Liver (tissue), 9 donors: ENCODE measurements around the gene NUBPL. TPM values are rescaled to one million over a fixed set of nuclear protein-coding genes. Genes with fewer than 3 reads are reported as not detected.

Experiments
- DNase-seq: peaks from one replicate; pipeline ENCODE4 v3.0.0-alpha.2; 2017; ENCODE audit warnings: low spot score
- H3K27ac ChIP-seq, 2 donors: one replicate each; pipeline ENCODE4 v1.7.0; 2013; ENCODE audit warnings: inconsistent platforms in 2 of 2, low read length in 2 of 2, control low read depth in 1 of 2, low read depth in 1 of 2, mild to moderate bottlenecking in 1 of 2
- H3K27me3 ChIP-seq, 4 donors: one replicate each; pipeline versions ENCODE4 v1.6.1 to v1.7.0; 2013; ENCODE audit warnings: low read length in 3 of 4, inconsistent platforms in 1 of 4, mild to moderate bottlenecking in 1 of 4, moderate library complexity in 1 of 4; ENCODE audit not compliant: control insufficient read depth in 4 of 4, insufficient read depth in 4 of 4
- H3K36me3 ChIP-seq, 4 donors: one replicate each; pipeline versions ENCODE4 v1.6.1 to v1.7.0; 2013; ENCODE audit warnings: low read length in 3 of 4, mild to moderate bottlenecking in 3 of 4, low read depth in 1 of 4, moderate library complexity in 1 of 4; ENCODE audit not compliant: control insufficient read depth in 4 of 4, insufficient read depth in 3 of 4
- H3K4me1 ChIP-seq, 4 donors: one replicate each; pipeline versions ENCODE4 v1.6.1 to v1.7.0; 2013; ENCODE audit warnings: low read length in 3 of 4, mild to moderate bottlenecking in 3 of 4, moderate library complexity in 1 of 4; ENCODE audit not compliant: control insufficient read depth in 4 of 4, insufficient read depth in 4 of 4
- H3K4me3 ChIP-seq, 3 donors: one replicate each; pipeline versions ENCODE4 v1.6.1 to v1.7.0; 2013; ENCODE audit warnings: low read length in 3 of 3, control low read depth in 1 of 3, low read depth in 1 of 3, mild to moderate bottlenecking in 1 of 3
- H3K9ac ChIP-seq, 2 donors: one replicate each; pipeline ENCODE4 v1.7.0; 2013; ENCODE audit warnings: low read length in 2 of 2, mild to moderate bottlenecking in 2 of 2, moderate library complexity in 2 of 2, control low read depth in 1 of 2, low read depth in 1 of 2
- H3K9me3 ChIP-seq, 4 donors: one replicate each; pipeline versions ENCODE4 v1.6.1 to v1.7.0; 2013; ENCODE audit warnings: low read length in 3 of 4; ENCODE audit not compliant: control insufficient read depth in 4 of 4
- ATF3 ChIP-seq: IDR thresholded peaks from 2 replicates; pipeline ENCODE4 v1.6.1; 2016; ENCODE audit warnings: antibody characterized with exemption
- EGR1 ChIP-seq, 2 donors: IDR thresholded peaks; 2 replicates each; pipeline ENCODE4 v1.6.1; 2016 to 2018; ENCODE audit warnings: antibody characterized with exemption in 2 of 2, low read depth in 2 of 2
- FOXA1 ChIP-seq: IDR thresholded peaks from 2 replicates; pipeline ENCODE4 v1.6.1; 2016; ENCODE audit warnings: antibody characterized with exemption
- FOXA2 ChIP-seq: IDR thresholded peaks from 2 replicates; pipeline ENCODE4 v1.6.1; 2016; ENCODE audit warnings: antibody characterized with exemption
- GABPA ChIP-seq, 2 donors: IDR thresholded peaks in 1 of 2; conservative IDR thresholded peaks in 1 of 2; 2 replicates each; pipeline ENCODE4 v1.6.1; 2016; ENCODE audit warnings: antibody characterized with exemption in 2 of 2, mild to moderate bottlenecking in 1 of 2, moderate library complexity in 1 of 2
- HNF4A ChIP-seq, 2 donors: conservative IDR thresholded peaks; 2 replicates each; pipeline ENCODE4 v1.6.1; 2016; ENCODE audit warnings: antibody characterized with exemption in 2 of 2, mild to moderate bottlenecking in 2 of 2
- HNF4G ChIP-seq: IDR thresholded peaks from 2 replicates; pipeline ENCODE4 v1.6.1; 2016; ENCODE audit warnings: antibody characterized with exemption
- JUND ChIP-seq, 2 donors: IDR thresholded peaks; 2 replicates each; pipeline ENCODE4 v1.6.1; 2016; ENCODE audit warnings: antibody characterized with exemption in 2 of 2
- NR2F2 ChIP-seq: IDR thresholded peaks from 2 replicates; pipeline ENCODE4 v1.6.1; 2016; ENCODE audit warnings: antibody characterized with exemption
- RAD21 ChIP-seq, 2 donors: IDR thresholded peaks; 2 replicates each; pipeline ENCODE4 v1.6.1; 2016; ENCODE audit warnings: antibody characterized with exemption in 2 of 2, mild to moderate bottlenecking in 2 of 2
- REST ChIP-seq: IDR thresholded peaks from 2 replicates; pipeline ENCODE4 v1.6.1; 2016; ENCODE audit warnings: antibody characterized with exemption, mild to moderate bottlenecking
- RXRA ChIP-seq, 2 donors: IDR thresholded peaks; 2 replicates each; pipeline ENCODE4 v1.6.1; 2017 to 2018; ENCODE audit warnings: antibody characterized with exemption in 2 of 2, mild to moderate bottlenecking in 1 of 2
- SP1 ChIP-seq: IDR thresholded peaks from 2 replicates; pipeline ENCODE4 v1.6.1; 2018; ENCODE audit warnings: antibody characterized with exemption, mild to moderate bottlenecking
- TAF1 ChIP-seq: conservative IDR thresholded peaks from 2 replicates; pipeline ENCODE4 v1.6.1; 2016; ENCODE audit warnings: antibody characterized with exemption, mild to moderate bottlenecking
- YY1 ChIP-seq: IDR thresholded peaks from 2 replicates; pipeline ENCODE4 v1.6.1; 2016; ENCODE audit warnings: antibody characterized with exemption, mild to moderate bottlenecking
- WGBS: extraction: QIAGEN DNeasy Blood & Tissue Kit; methylation state at CpG from one replicate; pipeline ENCODE4 v1.1.7; 2013; 5-methylcytosine and 5-hydroxymethylcytosine counted together
- polyA plus RNA-seq, 2 donors: library from polyadenylated mRNA; stranded (reverse) in 1 of 2; unstranded in 1 of 2; fragments of 200-250 nt in 1 of 2; fragments of >200 nt in 1 of 2; fragmentation: Nextera tagmentation in 1 of 2; extraction: Ambion mirVana in 1 of 2; gene quantifications; one replicate each; pipeline versions ENCODE4 v1.2.1 to v1.2.3, GENCODE V29; 2013 to 2015
- total RNA-seq, 2 donors: library from RNA; depleted of rRNA; stranded (reverse); fragments of >200 nt; gene quantifications; one replicate each; pipeline ENCODE4 v1.2.3, GENCODE V29; 2014
- TF ChIP-seq, protein P1 (sequence below): IDR thresholded peaks from 2 replicates; pipeline ENCODE4 v1.6.1; 2016; ENCODE audit warnings: antibody characterized with exemption
- TF ChIP-seq, protein P2 (sequence below): IDR thresholded peaks from 2 replicates; pipeline ENCODE4 v1.6.1; 2016; ENCODE audit warnings: antibody characterized with exemption
- TF ChIP-seq, protein P3 (sequence below): fragments of 150-350 bp; IDR thresholded peaks from 2 replicates; pipeline ENCODE4 v1.5.1; 2017; ENCODE audit warnings: improper control_type of control experiment, low read depth, low read length; ENCODE audit not compliant: missing input control
- donor health status: healthy.
- donor health status: healthy.
- donor health status: healthy.
- donor health status: healthy.
- donor health status: healthy.

The NUBPL gene
- total and polyA plus RNA-seq, 4 donors, result 4.2 to 9.3 (median 6.7) TPM

GRCh38 chr14:31568671-31569070 is 7.5 kb downstream of the NUBPL start:
- no peak for DNase-seq
- H3K4me3 ChIP-seq, result no peak overlapping the region
- H3K27me3 ChIP-seq, result no peaks in the 10 kb centered on the region
- 93% methylated on average over 1 of the region's 1 CpG for WGBS
- peaks cover 0 to 3% (median 0%) of the 10 kb centered on the region in 4 donors for H3K4me1 ChIP-seq
- no peak overlapping the region for H3K9ac ChIP-seq
- H3K9me3 ChIP-seq, result no peaks in the 10 kb centered on the region
- H3K27ac ChIP-seq, result no peak overlapping the region
- H3K36me3 ChIP-seq, result no peaks in the 10 kb centered on the region
- no peak for TF ChIP-seq SP1
- no peak for TF ChIP-seq HNF4G
- no peak for TF ChIP-seq YY1
- no peak for TF ChIP-seq JUND (IDR thresholded peaks at IDR 0.05)
- no peak for TF ChIP-seq FOXA1
- TF ChIP-seq TAF1, result no peak
- TF ChIP-seq EGR1 (IDR thresholded peaks at IDR 0.05; ENCODE audit: low read depth in 2 of 2), result no peak
- TF ChIP-seq, protein P1, sequence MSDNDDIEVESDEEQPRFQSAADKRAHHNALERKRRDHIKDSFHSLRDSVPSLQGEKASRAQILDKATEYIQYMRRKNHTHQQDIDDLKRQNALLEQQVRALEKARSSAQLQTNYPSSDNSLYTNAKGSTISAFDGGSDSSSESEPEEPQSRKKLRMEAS, result no peak
- TF ChIP-seq GABPA (IDR thresholded peaks at IDR 0.05 in 1 of 2, conservative IDR thresholded peaks at IDR 0.05 in 1 of 2), result no peak
- TF ChIP-seq, protein P2, sequence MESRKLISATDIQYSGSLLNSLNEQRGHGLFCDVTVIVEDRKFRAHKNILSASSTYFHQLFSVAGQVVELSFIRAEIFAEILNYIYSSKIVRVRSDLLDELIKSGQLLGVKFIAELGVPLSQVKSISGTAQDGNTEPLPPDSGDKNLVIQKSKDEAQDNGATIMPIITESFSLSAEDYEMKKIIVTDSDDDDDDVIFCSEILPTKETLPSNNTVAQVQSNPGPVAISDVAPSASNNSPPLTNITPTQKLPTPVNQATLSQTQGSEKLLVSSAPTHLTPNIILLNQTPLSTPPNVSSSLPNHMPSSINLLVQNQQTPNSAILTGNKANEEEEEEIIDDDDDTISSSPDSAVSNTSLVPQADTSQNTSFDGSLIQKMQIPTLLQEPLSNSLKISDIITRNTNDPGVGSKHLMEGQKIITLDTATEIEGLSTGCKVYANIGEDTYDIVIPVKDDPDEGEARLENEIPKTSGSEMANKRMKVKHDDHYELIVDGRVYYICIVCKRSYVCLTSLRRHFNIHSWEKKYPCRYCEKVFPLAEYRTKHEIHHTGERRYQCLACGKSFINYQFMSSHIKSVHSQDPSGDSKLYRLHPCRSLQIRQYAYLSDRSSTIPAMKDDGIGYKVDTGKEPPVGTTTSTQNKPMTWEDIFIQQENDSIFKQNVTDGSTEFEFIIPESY, result no peak
- no peak for TF ChIP-seq ATF3
- no peak for TF ChIP-seq FOXA2
- TF ChIP-seq, protein P3, sequence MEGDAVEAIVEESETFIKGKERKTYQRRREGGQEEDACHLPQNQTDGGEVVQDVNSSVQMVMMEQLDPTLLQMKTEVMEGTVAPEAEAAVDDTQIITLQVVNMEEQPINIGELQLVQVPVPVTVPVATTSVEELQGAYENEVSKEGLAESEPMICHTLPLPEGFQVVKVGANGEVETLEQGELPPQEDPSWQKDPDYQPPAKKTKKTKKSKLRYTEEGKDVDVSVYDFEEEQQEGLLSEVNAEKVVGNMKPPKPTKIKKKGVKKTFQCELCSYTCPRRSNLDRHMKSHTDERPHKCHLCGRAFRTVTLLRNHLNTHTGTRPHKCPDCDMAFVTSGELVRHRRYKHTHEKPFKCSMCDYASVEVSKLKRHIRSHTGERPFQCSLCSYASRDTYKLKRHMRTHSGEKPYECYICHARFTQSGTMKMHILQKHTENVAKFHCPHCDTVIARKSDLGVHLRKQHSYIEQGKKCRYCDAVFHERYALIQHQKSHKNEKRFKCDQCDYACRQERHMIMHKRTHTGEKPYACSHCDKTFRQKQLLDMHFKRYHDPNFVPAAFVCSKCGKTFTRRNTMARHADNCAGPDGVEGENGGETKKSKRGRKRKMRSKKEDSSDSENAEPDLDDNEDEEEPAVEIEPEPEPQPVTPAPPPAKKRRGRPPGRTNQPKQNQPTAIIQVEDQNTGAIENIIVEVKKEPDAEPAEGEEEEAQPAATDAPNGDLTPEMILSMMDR, result no peak
- TF ChIP-seq RAD21 (IDR thresholded peaks at IDR 0.05), result no peak
- no peak for TF ChIP-seq RXRA (IDR thresholded peaks at IDR 0.05)
- no peak for TF ChIP-seq HNF4A (conservative IDR thresholded peaks at IDR 0.05)
- TF ChIP-seq NR2F2, result no peak
- no peak for TF ChIP-seq REST
